HCT116 (cell line): ENCODE results near the gene SOX2.

Experiments used
- JUND ChIP-seq: IDR thresholded peaks from 2 replicates; pipeline ENCODE4 v1.6.1; 2012
- POLR2AphosphoS5 ChIP-seq: IDR thresholded peaks from 2 replicates; pipeline ENCODE4 v1.6.1; 2011; ENCODE audit warnings: mild to moderate bottlenecking, low read depth, low read length, moderate library complexity
- TCF7L2 ChIP-seq: IDR thresholded peaks from 2 replicates; pipeline ENCODE4 v1.7.0; 2011; ENCODE audit warnings: borderline replicate concordance, inconsistent platforms; ENCODE audit not compliant: insufficient read depth, insufficient read length; ENCODE audit errors: extremely low read depth
- ZNF274 ChIP-seq: fragments of 200-500 bp; sonication (Bioruptor generic); IDR thresholded peaks from 2 replicates; pipeline ENCODE4 v1.6.1; 2014; ENCODE audit warnings: mild to moderate bottlenecking, low read depth, low read length, inconsistent platforms
- TF ChIP-seq, protein P1 (sequence below), 3 experiments: fragments of 200-600 bp in 1 of 3; sonication (generic) in 1 of 3; IDR thresholded peaks in 2 of 3; conservative IDR thresholded peaks in 1 of 3; 2 replicates each; pipeline ENCODE4 v1.5.1; 2012 to 2017; ENCODE audit warnings: low read depth in 2 of 3, low read length in 2 of 3, antibody characterized with exemption in 1 of 3, borderline replicate concordance in 1 of 3, control low read depth in 1 of 3, mild to moderate bottlenecking in 1 of 3, mixed read lengths in 1 of 3, mixed run types in 1 of 3, moderate library complexity in 1 of 3; ENCODE audit not compliant: insufficient read depth in 1 of 3

DNA sequence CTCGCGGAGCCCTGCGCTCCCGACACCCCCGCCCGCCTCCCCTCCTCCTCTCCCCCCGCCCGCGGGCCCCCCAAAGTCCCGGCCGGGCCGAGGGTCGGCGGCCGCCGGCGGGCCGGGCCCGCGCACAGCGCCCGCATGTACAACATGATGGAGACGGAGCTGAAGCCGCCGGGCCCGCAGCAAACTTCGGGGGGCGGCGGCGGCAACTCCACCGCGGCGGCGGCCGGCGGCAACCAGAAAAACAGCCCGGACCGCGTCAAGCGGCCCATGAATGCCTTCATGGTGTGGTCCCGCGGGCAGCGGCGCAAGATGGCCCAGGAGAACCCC lies 464 bp downstream of the SOX2 start:
- TF ChIP-seq ZNF274 (no peak), TCF7L2 (no peak), JUND (no peak), POLR2AphosphoS5 (no peak)
- TF ChIP-seq, protein P1, sequence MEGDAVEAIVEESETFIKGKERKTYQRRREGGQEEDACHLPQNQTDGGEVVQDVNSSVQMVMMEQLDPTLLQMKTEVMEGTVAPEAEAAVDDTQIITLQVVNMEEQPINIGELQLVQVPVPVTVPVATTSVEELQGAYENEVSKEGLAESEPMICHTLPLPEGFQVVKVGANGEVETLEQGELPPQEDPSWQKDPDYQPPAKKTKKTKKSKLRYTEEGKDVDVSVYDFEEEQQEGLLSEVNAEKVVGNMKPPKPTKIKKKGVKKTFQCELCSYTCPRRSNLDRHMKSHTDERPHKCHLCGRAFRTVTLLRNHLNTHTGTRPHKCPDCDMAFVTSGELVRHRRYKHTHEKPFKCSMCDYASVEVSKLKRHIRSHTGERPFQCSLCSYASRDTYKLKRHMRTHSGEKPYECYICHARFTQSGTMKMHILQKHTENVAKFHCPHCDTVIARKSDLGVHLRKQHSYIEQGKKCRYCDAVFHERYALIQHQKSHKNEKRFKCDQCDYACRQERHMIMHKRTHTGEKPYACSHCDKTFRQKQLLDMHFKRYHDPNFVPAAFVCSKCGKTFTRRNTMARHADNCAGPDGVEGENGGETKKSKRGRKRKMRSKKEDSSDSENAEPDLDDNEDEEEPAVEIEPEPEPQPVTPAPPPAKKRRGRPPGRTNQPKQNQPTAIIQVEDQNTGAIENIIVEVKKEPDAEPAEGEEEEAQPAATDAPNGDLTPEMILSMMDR (IDR thresholded peaks at IDR 0.05 in 2 of 3, conservative IDR thresholded peaks at IDR 0.05 in 1 of 3; ENCODE audit: borderline replicate concordance in 1 of 3, insufficient read depth in 1 of 3, low read depth in 2 of 3, low read length in 2 of 3): no peak
